GM23338 (cell line): Measurements from ENCODE around the gene FOXP1. TPM values are rescaled to one million over a fixed set of nuclear protein-coding genes. Genes with fewer than 3 reads are reported as not detected.

ENCODE experiments used
- ATAC-seq: fragments of 200-7000 bp; cut with Tn5 transposase; 3 replicates; pipeline ENCODE4 v1.9.1; 2020
- DNase-seq: peaks from one replicate; pipeline ENCODE4 v3.0.0-alpha.2; 2015; ENCODE audit warnings: low spot score
- H2AFZ ChIP-seq: fragments of 200-600 bp; sonication (generic); 2 replicates; pipeline ENCODE4 v1.8.0; 2016; ENCODE audit warnings: antibody characterized with exemption, mild to moderate bottlenecking, moderate library complexity
- H3F3A ChIP-seq: fragments of 200-600 bp; sonication (generic); replicated peaks from 2 replicates; pipeline ENCODE4 v1.8.0; 2017; ENCODE audit warnings: antibody characterized with exemption, mixed run types, low read depth
- H3K27ac ChIP-seq: fragments of 200-600 bp; sonication (generic); 2 replicates; pipeline ENCODE4 v1.6.1; 2016; ENCODE audit warnings: low read depth
- H3K27me3 ChIP-seq: fragments of 200-600 bp; sonication (generic); 2 replicates; pipeline ENCODE4 v1.8.0; 2016; ENCODE audit warnings: mild to moderate bottlenecking, mixed run types, moderate library complexity; ENCODE audit not compliant: insufficient read depth
- H3K36me3 ChIP-seq: fragments of 200-600 bp; sonication (generic); 2 replicates; pipeline ENCODE4 v1.8.0; 2016; ENCODE audit warnings: mild to moderate bottlenecking; ENCODE audit not compliant: insufficient read depth
- H3K4me1 ChIP-seq: fragments of 200-600 bp; sonication (generic); 2 replicates; pipeline ENCODE4 v1.8.0; 2016; ENCODE audit warnings: mild to moderate bottlenecking, moderate library complexity; ENCODE audit not compliant: insufficient read depth
- H3K4me2 ChIP-seq: fragments of 200-600 bp; sonication (generic); 2 replicates; pipeline ENCODE4 v1.7.1; 2017; ENCODE audit warnings: mixed run types
- H3K4me3 ChIP-seq: fragments of 200-600 bp; sonication (generic); 2 replicates; pipeline ENCODE4 v1.6.1; 2016; ENCODE audit warnings: mixed run types
- H3K79me2 ChIP-seq: fragments of 200-600 bp; sonication (generic); replicated peaks from 2 replicates; pipeline ENCODE4 v1.8.0; 2017; ENCODE audit warnings: mild to moderate bottlenecking; ENCODE audit not compliant: insufficient read depth
- H3K9me2 ChIP-seq: fragments of 200-600 bp; sonication (generic); 2 replicates; pipeline ENCODE4 v1.8.0; 2017; ENCODE audit not compliant: insufficient read depth
- H4K20me1 ChIP-seq: fragments of 200-600 bp; sonication (generic); replicated peaks from 2 replicates; pipeline ENCODE4 v1.8.0; 2017; ENCODE audit warnings: mild to moderate bottlenecking; ENCODE audit not compliant: insufficient read depth
- H3K27ac Mint-ChIP-seq: 2 replicates; pipeline ENCODE4 v1.8.0; 2020; ENCODE audit warnings: inconsistent platforms, mild to moderate bottlenecking, moderate library complexity, mixed read lengths
- H3K27me3 Mint-ChIP-seq: 3 replicates; pipeline ENCODE4 v1.8.0; 2022; ENCODE audit warnings: low read depth, mild to moderate bottlenecking, moderate library complexity, mixed read lengths, inconsistent platforms; ENCODE audit not compliant: insufficient read depth, poor library complexity
- H3K36me3 Mint-ChIP-seq: 3 replicates; pipeline ENCODE4 v1.8.0; 2021; ENCODE audit warnings: low read depth, mild to moderate bottlenecking, inconsistent platforms, moderate library complexity, mixed read lengths
- H3K4me1 Mint-ChIP-seq: 3 replicates; pipeline ENCODE4 v1.8.0; 2020; ENCODE audit warnings: mild to moderate bottlenecking, inconsistent platforms, mixed read lengths
- H3K4me3 Mint-ChIP-seq: 3 replicates; pipeline ENCODE4 v1.8.0; 2021; ENCODE audit warnings: moderate library complexity, mild to moderate bottlenecking, inconsistent platforms, mixed read lengths
- H3K9me3 Mint-ChIP-seq: 3 replicates; pipeline ENCODE4 v1.8.0; 2020; ENCODE audit warnings: moderate library complexity, mild to moderate bottlenecking, inconsistent platforms, mixed read lengths
- CREB1 ChIP-seq: fragments of 250-450 bp; sonication (Bioruptor Pico); IDR thresholded peaks from 2 replicates; pipeline ENCODE4 v1.5.0; 2020; ENCODE audit warnings: low read depth, mild to moderate bottlenecking, moderate library complexity
- EZH2 ChIP-seq: fragments of 200-600 bp; sonication (generic); IDR thresholded peaks from one replicate; pipeline ENCODE4 v1.8.0; 2017; ENCODE audit warnings: antibody characterized with exemption, mild to moderate bottlenecking, low read depth; ENCODE audit not compliant: unreplicated experiment
- EZH2phosphoT487 ChIP-seq: fragments of 200-600 bp; sonication (generic); IDR thresholded peaks from one replicate; pipeline ENCODE4 v1.8.1; 2018; ENCODE audit warnings: antibody characterized with exemption; ENCODE audit not compliant: unreplicated experiment
- JUNB ChIP-seq: IDR thresholded peaks from one replicate; pipeline ENCODE4 v1.6.1; 2016; ENCODE audit warnings: antibody characterized with exemption; ENCODE audit not compliant: unreplicated experiment
- NANOG ChIP-seq: IDR thresholded peaks from 2 replicates; pipeline ENCODE4 v1.6.1; 2016; ENCODE audit warnings: antibody characterized with exemption, borderline replicate concordance
- POLR2AphosphoS5 ChIP-seq: IDR thresholded peaks from 2 replicates; pipeline ENCODE4 v1.6.1; 2016; ENCODE audit warnings: antibody characterized with exemption, low read depth
- STAT1 ChIP-seq: IDR thresholded peaks from one replicate; pipeline ENCODE4 v1.6.1; 2016; ENCODE audit warnings: antibody characterized with exemption; ENCODE audit not compliant: unreplicated experiment
- ZNF114 ChIP-seq: fragments of 250-450 bp; sonication (Bioruptor Pico); IDR thresholded peaks from 2 replicates; pipeline ENCODE4 v1.5.0; 2020; ENCODE audit warnings: mild to moderate bottlenecking, moderate library complexity
- ZNF331 ChIP-seq: fragments of 250-450 bp; sonication (Bioruptor Pico); IDR thresholded peaks from 2 replicates; pipeline ENCODE4 v1.5.0; 2020; ENCODE audit warnings: low read depth, mild to moderate bottlenecking, moderate library complexity
- polyA plus RNA-seq: library from polyadenylated mRNA; unstranded; fragments of >200 nt; fragmentation: Nextera tagmentation; extraction: Ambion mirVana; gene quantifications from 2 replicates; pipeline ENCODE4 v1.2.1, GENCODE V29; 2016
- total RNA-seq: library from RNA; depleted of rRNA; stranded (reverse); fragments of >200 nt; shearing (Covaris generic); gene quantifications from 2 replicates; pipeline ENCODE4 v1.2.3, GENCODE V29; 2014
- TF ChIP-seq, protein P1 (sequence below): fragments of 250-450 bp; sonication (Bioruptor Pico); IDR thresholded peaks from 2 replicates; pipeline ENCODE4 v1.5.0; 2020; ENCODE audit warnings: mild to moderate bottlenecking, moderate library complexity
- TF ChIP-seq, protein P2 (sequence below): IDR thresholded peaks from one replicate; pipeline ENCODE4 v1.6.1; 2018; ENCODE audit warnings: antibody characterized with exemption; ENCODE audit not compliant: unreplicated experiment
- TF ChIP-seq, protein P3 (sequence below): IDR thresholded peaks from 2 replicates; pipeline ENCODE4 v1.6.1; 2016; ENCODE audit warnings: antibody characterized with exemption
- TF ChIP-seq, protein P4 (sequence below), 2 experiments: fragments of 200-600 bp in 1 of 2; sonication (generic) in 1 of 2; conservative IDR thresholded peaks; 2 replicates each; pipeline versions ENCODE4 v1.5.1 to v1.6.1; 2016 to 2017; ENCODE audit warnings: antibody characterized with exemption in 2 of 2, low read depth in 2 of 2, mild to moderate bottlenecking in 2 of 2, moderate library complexity in 1 of 2

Gene FOXP1
- total and polyA plus RNA-seq, 2 experiments from 2014 or later, result 32.9 to 35.5 TPM

DNA sequence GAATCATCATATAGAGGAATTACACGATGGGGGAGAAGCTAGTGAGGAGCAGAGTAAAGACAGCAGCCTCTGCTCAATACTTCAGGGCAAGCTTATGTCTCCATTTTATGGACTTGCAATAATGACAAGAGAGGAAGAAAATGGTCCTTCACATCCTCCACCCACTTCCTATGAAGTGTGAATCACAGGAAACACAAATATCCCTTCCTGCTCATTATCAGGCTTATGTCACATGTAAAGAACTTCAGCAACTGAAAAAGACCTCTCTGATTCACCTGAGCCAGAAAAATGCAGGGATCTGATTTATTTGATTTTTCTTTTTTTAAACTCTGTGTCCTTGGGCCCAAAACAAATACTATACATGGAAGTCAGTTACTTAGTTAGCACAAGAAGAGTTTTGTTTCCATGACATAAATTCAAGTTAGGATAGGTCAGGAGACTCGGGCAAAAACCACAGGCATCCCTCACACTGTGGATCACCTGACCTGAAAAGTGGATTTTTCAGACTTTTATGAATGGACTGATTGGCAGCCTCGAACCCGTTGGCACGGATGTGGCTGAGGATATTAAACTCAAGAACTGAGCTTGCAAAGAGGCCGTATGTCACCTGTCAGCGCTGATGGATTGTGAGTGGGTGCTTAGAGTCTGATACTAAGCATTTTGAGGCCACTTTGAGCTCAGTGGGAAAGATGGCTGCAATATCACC lies 650.3 kb downstream of the FOXP1 start (continued):
- no peak for TF ChIP-seq STAT1

DNA sequence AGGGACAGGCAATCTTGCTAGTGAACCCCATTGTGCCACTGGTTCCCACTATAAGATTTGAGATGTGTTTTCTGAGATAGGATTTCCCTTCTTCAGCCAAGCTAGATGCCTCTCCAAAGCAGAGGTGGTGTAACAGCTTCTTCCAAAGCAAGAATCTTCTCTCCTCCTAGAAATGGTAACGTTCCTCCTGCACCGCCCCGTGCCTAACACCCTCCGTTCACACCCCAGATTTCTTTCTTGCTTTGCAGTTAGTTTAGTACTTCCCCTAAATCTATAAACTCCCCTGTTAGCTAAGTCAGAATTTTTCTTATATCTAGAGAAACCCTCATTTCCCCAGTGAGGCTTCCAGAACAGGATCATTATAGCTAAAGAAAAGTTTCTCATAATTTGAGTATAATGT lies 653.5 kb downstream of the FOXP1 start:
- Histone ChIP-seq H3K4me1 (no peaks in the 10 kb centered on the region), H3K27ac (no peak overlapping the region), H4K20me1 (no peaks in the 10 kb centered on the region), H3K4me2 (no peak overlapping the region), H2AFZ (no peak overlapping the region), H3F3A (no peaks in the 10 kb centered on the region), H3K4me3 (no peak overlapping the region), H3K27me3 (no peaks in the 10 kb centered on the region), H3K9me2 (peaks cover 7% of the 10 kb centered on the region; the same call in 1 of the 2 replicates), H3K36me3 (no peaks in the 10 kb centered on the region), H3K79me2 (no peaks in the 10 kb centered on the region)
- Mint-ChIP-seq H3K9me3 (no peaks in the 10 kb centered on the region), H3K4me1 (no peaks in the 10 kb centered on the region), H3K4me3 (no peak overlapping the region), H3K27me3 (no peaks in the 10 kb centered on the region), H3K27ac (no peak overlapping the region), H3K36me3 (no peaks in the 10 kb centered on the region)
- TF ChIP-seq, protein P1, sequence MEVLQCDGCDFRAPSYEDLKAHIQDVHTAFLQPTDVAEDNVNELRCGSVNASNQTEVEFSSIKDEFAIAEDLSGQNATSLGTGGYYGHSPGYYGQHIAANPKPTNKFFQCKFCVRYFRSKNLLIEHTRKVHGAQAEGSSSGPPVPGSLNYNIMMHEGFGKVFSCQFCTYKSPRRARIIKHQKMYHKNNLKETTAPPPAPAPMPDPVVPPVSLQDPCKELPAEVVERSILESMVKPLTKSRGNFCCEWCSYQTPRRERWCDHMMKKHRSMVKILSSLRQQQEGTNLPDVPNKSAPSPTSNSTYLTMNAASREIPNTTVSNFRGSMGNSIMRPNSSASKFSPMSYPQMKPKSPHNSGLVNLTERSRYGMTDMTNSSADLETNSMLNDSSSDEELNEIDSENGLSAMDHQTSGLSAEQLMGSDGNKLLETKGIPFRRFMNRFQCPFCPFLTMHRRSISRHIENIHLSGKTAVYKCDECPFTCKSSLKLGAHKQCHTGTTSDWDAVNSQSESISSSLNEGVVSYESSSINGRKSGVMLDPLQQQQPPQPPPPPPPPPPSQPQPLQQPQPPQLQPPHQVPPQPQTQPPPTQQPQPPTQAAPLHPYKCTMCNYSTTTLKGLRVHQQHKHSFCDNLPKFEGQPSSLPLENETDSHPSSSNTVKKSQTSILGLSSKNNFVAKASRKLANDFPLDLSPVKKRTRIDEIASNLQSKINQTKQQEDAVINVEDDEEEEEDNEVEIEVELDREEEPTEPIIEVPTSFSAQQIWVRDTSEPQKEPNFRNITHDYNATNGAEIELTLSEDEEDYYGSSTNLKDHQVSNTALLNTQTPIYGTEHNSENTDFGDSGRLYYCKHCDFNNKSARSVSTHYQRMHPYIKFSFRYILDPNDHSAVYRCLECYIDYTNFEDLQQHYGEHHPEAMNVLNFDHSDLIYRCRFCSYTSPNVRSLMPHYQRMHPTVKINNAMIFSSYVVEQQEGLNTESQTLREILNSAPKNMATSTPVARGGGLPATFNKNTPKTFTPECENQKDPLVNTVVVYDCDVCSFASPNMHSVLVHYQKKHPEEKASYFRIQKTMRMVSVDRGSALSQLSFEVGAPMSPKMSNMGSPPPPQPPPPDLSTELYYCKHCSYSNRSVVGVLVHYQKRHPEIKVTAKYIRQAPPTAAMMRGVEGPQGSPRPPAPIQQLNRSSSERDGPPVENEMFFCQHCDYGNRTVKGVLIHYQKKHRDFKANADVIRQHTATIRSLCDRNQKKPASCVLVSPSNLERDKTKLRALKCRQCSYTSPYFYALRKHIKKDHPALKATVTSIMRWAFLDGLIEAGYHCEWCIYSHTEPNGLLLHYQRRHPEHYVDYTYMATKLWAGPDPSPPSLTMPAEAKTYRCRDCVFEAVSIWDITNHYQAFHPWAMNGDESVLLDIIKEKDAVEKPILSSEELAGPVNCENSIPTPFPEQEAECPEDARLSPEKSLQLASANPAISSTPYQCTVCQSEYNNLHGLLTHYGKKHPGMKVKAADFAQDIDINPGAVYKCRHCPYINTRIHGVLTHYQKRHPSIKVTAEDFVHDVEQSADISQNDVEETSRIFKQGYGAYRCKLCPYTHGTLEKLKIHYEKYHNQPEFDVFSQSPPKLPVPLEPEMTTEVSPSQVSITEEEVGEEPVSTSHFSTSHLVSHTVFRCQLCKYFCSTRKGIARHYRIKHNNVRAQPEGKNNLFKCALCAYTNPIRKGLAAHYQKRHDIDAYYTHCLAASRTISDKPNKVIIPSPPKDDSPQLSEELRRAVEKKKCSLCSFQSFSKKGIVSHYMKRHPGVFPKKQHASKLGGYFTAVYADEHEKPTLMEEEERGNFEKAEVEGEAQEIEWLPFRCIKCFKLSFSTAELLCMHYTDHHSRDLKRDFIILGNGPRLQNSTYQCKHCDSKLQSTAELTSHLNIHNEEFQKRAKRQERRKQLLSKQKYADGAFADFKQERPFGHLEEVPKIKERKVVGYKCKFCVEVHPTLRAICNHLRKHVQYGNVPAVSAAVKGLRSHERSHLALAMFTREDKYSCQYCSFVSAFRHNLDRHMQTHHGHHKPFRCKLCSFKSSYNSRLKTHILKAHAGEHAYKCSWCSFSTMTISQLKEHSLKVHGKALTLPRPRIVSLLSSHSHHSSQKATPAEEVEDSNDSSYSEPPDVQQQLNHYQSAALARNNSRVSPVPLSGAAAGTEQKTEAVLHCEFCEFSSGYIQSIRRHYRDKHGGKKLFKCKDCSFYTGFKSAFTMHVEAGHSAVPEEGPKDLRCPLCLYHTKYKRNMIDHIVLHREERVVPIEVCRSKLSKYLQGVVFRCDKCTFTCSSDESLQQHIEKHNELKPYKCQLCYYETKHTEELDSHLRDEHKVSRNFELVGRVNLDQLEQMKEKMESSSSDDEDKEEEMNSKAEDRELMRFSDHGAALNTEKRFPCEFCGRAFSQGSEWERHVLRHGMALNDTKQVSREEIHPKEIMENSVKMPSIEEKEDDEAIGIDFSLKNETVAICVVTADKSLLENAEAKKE, result no peak
- TF ChIP-seq STAT1 (no peak), EZH2 (no peak), JUNB (no peak), ZNF114 (CRISPR knock-in tag) (no peak), POLR2AphosphoS5 (no peak), EZH2phosphoT487 (no peak), ZNF331 (CRISPR knock-in tag) (no peak), CREB1 (CRISPR knock-in tag) (no peak), NANOG (no peak)
- TF ChIP-seq, protein P2, sequence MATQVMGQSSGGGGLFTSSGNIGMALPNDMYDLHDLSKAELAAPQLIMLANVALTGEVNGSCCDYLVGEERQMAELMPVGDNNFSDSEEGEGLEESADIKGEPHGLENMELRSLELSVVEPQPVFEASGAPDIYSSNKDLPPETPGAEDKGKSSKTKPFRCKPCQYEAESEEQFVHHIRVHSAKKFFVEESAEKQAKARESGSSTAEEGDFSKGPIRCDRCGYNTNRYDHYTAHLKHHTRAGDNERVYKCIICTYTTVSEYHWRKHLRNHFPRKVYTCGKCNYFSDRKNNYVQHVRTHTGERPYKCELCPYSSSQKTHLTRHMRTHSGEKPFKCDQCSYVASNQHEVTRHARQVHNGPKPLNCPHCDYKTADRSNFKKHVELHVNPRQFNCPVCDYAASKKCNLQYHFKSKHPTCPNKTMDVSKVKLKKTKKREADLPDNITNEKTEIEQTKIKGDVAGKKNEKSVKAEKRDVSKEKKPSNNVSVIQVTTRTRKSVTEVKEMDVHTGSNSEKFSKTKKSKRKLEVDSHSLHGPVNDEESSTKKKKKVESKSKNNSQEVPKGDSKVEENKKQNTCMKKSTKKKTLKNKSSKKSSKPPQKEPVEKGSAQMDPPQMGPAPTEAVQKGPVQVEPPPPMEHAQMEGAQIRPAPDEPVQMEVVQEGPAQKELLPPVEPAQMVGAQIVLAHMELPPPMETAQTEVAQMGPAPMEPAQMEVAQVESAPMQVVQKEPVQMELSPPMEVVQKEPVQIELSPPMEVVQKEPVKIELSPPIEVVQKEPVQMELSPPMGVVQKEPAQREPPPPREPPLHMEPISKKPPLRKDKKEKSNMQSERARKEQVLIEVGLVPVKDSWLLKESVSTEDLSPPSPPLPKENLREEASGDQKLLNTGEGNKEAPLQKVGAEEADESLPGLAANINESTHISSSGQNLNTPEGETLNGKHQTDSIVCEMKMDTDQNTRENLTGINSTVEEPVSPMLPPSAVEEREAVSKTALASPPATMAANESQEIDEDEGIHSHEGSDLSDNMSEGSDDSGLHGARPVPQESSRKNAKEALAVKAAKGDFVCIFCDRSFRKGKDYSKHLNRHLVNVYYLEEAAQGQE, result no peak
- TF ChIP-seq, protein P3, sequence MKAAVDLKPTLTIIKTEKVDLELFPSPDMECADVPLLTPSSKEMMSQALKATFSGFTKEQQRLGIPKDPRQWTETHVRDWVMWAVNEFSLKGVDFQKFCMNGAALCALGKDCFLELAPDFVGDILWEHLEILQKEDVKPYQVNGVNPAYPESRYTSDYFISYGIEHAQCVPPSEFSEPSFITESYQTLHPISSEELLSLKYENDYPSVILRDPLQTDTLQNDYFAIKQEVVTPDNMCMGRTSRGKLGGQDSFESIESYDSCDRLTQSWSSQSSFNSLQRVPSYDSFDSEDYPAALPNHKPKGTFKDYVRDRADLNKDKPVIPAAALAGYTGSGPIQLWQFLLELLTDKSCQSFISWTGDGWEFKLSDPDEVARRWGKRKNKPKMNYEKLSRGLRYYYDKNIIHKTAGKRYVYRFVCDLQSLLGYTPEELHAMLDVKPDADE, result no peak
- TF ChIP-seq, protein P4, sequence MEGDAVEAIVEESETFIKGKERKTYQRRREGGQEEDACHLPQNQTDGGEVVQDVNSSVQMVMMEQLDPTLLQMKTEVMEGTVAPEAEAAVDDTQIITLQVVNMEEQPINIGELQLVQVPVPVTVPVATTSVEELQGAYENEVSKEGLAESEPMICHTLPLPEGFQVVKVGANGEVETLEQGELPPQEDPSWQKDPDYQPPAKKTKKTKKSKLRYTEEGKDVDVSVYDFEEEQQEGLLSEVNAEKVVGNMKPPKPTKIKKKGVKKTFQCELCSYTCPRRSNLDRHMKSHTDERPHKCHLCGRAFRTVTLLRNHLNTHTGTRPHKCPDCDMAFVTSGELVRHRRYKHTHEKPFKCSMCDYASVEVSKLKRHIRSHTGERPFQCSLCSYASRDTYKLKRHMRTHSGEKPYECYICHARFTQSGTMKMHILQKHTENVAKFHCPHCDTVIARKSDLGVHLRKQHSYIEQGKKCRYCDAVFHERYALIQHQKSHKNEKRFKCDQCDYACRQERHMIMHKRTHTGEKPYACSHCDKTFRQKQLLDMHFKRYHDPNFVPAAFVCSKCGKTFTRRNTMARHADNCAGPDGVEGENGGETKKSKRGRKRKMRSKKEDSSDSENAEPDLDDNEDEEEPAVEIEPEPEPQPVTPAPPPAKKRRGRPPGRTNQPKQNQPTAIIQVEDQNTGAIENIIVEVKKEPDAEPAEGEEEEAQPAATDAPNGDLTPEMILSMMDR (conservative IDR thresholded peaks at IDR 0.05; ENCODE audit: low read depth in 2 of 2), result no peak
- ATAC-seq (no peak), DNase-seq (no peak)
